Bone marrow (tissue), 2 donors: ENCODE data around the gene UBAC2.
"Not testable (repeated sequence)": the region's sequence is repeated elsewhere in the genome, so short reads cannot be mapped to it uniquely, and the experiment has no call there.

ENCODE experiments used
- DNase-seq, 2 donors: peaks; one replicate each; lab custom pipeline; 2025; lab: John Stamatoyannopoulos, UW

The UBAC2 gene

GRCh38 chr13:99249178-99249577, 48.5 kb downstream of the UBAC2 start:
- DNase-seq = not testable (repeated sequence)

GRCh38 chr13:99249606-99250005, 49.0 kb downstream of the UBAC2 start:
- not testable (repeated sequence) for DNase-seq

- DNase-seq = no peak
Measured at GRCh38 chr13:99250982-99251825, 50.5 kb downstream of the UBAC2 start.

- no peak for DNase-seq
Measured at GRCh38 chr13:99251921-99252320, 51.3 kb downstream of the UBAC2 start.

GRCh38 chr13:99254830-99255229, 54.2 kb downstream of the UBAC2 start:
- no peak for DNase-seq

GRCh38 chr13:99255271-99255670, 54.6 kb downstream of the UBAC2 start:
- DNase-seq = no peak

- DNase-seq = no peak
Measured at GRCh38 chr13:99256283-99256682, 55.6 kb downstream of the UBAC2 start.

- DNase-seq = no peak
Measured at GRCh38 chr13:99256709-99257108, 56.1 kb downstream of the UBAC2 start.

- DNase-seq = no peak
Measured at GRCh38 chr13:99257291-99257690, 56.6 kb downstream of the UBAC2 start.

GRCh38 chr13:99258210-99258860, 57.7 kb downstream of the UBAC2 start, which contains the start of gene GPR18:
GPR18 (minus strand) TSS chr13:99258379; CDS start chr13:99255872, 2,507 bp downstream.
- DNase-seq = peak in 1 of 2 donors; percentile 27

GRCh38 chr13:99258946-99259345, 58.3 kb downstream of the UBAC2 start:
- peak in 1 of 2 donors; percentile 59 for DNase-seq

- no peak for DNase-seq
Measured at GRCh38 chr13:99260216-99260615, 59.6 kb downstream of the UBAC2 start.

GRCh38 chr13:99261059-99261458, 60.4 kb downstream of the UBAC2 start:
- DNase-seq = no peak

GRCh38 chr13:99263126-99263785, 62.6 kb downstream of the UBAC2 start:
- DNase-seq = no peak

GRCh38 chr13:99264051-99264450, 63.4 kb downstream of the UBAC2 start:
- peak in 1 of 2 donors; percentile 30 for DNase-seq

GRCh38 chr13:99265162-99265800, 64.6 kb downstream of the UBAC2 start:
- no peak for DNase-seq

GRCh38 chr13:99265821-99266426, 65.3 kb downstream of the UBAC2 start:
- DNase-seq = peak in 1 of 2 donors; percentile 44

GRCh38 chr13:99266827-99267226, 66.2 kb downstream of the UBAC2 start:
- DNase-seq = no peak

GRCh38 chr13:99267927-99268326, 67.3 kb downstream of the UBAC2 start:
- DNase-seq = no peak

- DNase-seq = no peak
Measured at GRCh38 chr13:99268822-99269221, 68.2 kb downstream of the UBAC2 start.

GRCh38 chr13:99269627-99270241, 69.1 kb downstream of the UBAC2 start:
- peak in 1 of 2 donors; percentile 56 for DNase-seq
